Measurements from ENCODE around the gene SLIT3.

- TF ChIP-seq CTCF (IDR thresholded peaks at IDR 0.05; ENCODE audit: low read depth, low read length) = no peak
- no peak for TF ChIP-seq EZH2phosphoT487 (IDR thresholded peaks at IDR 0.05; ENCODE audit: low read depth)
Measured at GRCh38 chr5:169153405-169153804, 147.5 kb downstream of the SLIT3 start.
